Measurements from ENCODE around the gene DENND11.

DENND11 gene, protein sequence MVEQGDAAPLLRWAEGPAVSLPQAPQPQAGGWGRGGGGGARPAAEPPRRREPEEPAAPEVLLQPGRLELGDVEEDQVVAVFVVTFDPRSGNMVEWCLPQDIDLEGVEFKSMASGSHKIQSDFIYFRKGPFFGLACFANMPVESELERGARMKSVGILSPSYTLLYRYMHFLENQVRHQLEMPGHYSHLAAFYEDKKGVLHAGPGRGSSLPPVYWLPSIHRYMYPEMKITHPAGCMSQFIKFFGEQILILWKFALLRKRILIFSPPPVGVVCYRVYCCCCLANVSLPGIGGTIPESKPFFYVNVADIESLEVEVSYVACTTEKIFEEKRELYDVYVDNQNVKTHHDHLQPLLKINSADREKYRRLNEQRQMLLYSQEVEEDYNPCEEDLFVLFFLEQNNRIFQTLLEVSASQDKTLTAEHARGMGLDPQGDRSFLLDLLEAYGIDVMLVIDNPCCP

DNA sequence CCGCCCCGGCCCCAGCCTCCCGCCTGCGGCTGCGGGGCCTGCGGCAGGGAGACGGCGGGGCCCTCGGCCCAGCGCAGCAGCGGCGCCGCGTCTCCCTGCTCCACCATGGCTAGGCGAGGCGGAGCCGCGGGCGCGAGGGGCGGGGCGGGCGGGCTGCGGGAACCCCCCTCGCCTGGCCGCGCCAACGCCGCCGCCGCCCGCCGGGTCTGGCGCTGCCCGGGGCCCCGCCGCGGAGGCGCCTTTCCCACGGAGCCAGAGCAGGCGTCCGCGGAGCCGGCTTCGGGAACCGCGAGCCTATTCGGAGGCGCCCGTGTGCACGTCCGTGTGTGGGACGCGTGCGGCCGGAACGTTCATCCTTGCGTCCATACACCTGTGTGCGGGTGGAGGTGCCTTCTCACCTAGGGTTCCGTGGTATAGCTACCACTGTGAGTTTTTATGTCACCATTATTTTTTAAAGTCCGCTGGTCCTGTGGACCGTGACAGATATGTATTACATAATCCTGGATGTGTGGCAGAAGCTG, at the start of gene DENND11:
Gene DENND11, minus strand, starts transcription at position 120 of the 521 bp plus-strand sequence. Its CDS starts 13 bp downstream, at position 107.
- DNase-seq = peak; percentile 63

DNA sequence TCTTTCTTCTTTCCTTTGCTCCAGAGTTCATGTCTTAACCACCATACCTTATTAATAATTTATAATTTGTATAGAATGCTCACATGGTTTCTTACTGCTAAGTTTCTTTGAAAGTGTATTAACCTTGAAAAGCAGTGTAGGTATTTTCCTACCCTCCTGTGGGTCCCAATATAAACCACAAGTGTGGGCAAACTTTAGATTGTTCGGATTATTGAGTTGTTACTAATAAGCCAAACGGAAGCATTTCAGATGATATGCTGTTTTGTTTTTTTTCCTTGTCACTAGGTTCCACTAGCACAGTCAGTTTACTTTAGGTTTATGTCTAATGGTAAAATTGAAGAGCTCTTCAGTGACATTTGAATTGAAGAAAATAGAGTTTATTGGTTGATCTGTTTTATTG, 46.4 kb upstream of the DENND11 start:
- no peak for DNase-seq

DNA sequence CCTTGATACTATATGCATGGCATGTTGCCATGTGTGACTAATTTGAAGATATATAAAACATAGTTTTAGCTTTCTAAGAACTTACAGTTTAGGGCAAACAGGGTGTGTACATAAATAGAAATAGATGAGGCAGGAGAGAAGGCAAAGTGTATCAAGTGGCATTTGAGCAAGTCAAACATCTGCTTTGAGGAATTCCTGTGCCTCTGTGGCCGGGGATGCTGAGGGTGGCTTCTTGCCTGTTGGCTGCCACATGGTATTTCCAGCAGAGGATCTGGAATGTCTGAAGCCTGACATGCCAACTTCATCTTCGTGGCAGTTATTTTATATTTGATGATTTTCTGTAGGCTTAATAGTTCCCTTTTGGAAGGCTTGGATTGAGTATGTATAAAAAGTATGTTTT, 42.2 kb upstream of the DENND11 start:
- no peak for DNase-seq

DNA sequence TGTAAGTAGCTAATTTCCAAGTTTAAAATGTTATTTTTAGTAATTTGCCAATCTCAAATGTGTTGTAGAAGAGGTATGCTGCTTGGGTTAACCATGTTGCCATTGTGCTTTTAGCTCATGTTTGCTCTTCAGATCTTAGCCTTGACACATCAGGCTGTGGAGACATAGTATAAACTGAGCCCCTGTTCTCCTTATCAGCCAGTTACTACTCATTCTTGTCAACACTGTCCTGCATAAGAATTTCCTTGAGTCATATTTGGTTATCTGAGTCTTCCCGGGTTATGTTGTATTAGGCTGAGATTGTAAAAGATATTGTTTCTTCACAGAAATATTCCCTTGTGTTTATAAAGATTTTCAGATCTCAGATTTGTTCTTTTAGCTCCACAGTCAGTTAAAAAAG, 40.3 kb upstream of the DENND11 start:
- no peak for DNase-seq

DNA sequence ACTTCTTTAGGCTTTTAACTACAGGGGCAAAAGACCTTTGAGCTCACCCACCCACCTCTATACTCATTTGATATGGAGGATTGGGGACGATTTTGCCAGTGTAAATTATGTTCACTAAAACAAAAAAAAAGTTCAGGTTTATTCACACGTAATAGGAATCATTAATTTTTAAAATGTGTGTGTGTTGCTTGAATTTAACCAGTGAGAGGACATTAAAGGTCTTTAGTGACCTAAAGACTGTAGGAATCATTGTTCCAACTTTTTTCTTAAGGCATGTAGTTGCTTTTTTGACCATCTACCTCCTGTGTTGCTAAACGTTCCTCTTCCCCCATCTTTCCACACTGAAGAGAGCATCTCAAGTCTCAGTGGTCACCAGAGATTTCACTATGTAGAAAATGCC, 37.3 kb upstream of the DENND11 start:
- DNase-seq = no peak

DNA sequence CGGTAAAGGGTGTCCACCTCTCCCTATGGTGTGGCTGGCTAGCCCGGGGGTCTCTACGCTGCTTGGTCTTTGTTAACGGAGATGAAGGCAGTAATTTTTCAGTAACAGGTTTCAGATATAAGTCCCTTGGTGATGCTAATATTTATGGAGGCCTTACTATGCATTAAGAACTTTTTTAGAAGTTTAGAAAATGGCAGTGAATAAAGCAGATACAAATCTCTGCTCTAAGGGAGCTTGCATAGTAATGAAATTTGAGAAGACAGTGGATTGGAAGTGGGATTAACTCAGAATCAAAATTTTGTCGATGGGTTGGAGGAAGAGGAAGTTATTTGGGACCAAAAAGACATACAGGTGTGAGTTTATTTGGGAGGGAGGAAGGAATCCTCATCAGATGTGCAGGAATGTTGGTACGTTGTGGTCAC, 36.6 kb upstream of the DENND11 start:
- no peak for DNase-seq

DNA sequence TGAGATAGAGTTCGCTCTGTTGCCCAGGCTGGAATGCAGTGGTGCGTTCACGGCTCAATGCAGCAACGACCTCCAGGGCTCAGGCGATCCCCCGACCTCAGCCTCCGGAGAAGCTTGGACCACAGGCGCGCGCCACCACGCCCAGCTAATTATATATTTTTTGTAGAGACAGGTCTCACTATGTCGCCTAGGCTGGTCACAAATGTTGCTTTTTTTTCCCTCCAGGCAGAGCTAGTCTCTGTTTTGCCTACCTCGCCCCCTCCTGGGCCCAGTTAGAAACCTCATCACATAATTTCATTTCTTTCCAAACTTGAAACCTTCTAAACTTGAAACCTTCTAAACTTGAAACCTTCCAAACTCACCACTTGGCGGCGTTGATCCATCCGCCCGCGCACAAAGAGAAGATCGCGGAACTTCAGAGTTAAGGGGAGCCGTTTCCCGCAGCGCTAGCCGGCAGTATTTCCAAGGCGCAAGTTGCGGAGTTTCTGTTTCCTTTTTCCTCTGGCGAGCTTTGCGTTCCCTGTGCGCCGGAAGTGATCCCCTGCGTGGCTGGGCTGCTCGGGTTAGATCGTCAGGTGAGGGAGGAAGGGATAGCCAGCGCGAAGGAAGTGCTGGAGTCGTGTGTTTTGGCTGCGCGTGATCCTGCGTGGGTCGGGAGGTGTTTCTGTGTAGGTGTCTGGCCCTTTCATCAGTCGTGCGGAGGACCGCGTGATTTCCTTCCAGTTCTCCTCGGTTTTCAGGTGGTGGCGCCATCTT, 36.0 kb upstream of the DENND11 start, which contains the start of gene SSBP1:
Gene SSBP1, plus strand, starts transcription at position 523 of the 756 bp plus-strand sequence. CDS start 809 bp downstream, outside the sequence.
- DNase-seq = peak; percentile 89

DNA sequence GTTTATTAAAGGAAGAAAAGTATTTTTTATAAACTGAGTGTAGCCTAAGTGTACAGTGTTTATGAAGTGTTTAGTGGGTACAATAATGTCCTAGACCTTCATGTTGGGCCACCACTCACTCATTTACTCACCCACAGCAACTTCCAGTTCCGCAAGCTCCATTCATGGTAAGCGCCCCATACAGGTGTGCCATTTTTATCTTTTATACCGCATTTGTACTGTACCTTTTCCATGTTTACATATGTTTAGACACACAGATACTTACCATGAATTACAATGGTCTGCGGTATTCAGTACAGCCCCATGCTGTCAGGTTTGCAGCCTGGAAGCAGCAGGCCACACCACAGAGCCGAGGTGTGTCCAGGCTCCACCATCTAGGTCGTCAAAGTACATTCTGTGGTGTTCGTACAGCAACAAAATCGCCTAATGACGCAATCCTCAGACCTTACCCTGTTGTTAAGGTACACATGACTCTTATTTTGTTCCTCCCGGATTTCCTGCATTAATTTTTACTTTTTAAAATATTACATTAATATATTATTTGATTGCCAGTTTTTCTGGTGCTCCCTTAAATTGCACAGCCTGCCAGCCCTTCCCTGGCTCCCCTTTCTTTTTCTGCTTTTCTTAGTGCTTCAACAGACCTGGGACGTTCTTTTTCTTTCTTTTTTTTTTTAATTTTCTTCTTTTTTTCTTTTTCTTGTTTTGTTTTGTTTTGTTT, 35.3 kb upstream of the DENND11 start:
- DNase-seq = no peak

DNA sequence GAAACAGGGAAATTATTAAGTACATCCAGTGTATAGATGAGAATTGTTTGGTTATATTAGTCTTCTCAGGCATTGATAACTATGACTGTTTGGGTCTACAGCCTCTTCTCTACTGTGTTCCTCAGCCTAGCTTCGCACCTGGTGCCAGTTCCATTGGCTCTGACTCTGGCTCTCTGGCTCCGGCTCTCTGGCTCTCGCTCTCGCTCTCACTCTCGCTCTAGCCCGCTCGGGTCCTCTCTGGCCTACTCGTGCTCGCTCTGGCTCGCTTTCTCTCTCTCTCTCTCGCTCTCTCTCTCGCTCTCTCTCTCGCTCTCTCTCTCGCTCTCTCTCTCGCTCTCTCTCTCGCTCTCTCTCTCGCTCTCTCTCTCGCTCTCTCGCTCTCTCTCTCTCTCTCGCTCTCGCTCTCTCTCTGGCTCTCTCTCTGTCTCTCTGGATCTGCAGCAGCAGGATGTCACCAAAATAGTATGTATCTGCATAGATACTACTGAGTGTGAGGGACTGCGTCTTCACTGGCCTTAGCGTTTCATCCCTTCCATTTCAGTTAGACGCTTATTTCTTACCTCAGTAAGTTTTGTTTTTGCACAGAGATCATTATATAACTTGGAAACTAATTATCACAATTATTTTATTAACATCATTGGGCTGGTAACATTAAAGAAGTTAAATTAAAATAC, 29.6 kb upstream of the DENND11 start:
- DNase-seq = no peak

DNA sequence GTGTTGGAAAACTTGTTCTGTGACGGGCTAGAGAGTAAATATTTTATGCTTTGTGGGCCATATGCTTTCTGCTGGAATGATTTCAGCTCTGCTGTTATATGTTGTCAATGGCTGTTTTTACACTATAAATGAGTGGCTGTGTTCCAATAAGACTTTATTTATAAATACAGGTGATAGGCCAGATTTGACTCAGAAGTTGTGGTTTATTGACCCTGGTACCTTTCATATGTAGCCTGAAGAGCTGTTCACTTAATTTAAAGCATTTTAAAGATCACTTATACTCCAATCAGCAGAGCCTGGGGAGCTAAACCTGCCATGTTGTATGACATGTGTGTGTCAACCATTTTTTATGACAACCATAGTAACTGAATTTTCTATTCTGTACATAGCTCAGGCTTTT, 27.1 kb upstream of the DENND11 start:
- no peak for DNase-seq

DNA sequence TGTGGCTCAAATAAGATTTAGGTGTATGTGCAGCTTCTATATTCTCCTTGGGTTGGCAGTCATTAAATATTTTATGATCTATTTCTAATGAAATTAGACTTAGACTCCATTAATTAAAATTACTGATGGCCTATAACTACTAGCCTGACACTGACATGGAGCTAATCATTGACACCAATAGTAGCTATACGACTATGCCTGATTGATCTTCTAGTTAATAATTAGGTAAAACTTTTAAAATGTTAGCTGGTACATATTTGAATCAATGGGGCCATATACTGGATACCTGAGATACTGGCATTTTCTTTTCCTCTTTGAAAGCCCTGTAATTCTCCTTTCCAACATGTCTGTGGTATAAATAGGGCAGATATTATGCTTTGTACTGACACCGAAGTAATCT, 20.6 kb upstream of the DENND11 start:
- DNase-seq = no peak

DNA sequence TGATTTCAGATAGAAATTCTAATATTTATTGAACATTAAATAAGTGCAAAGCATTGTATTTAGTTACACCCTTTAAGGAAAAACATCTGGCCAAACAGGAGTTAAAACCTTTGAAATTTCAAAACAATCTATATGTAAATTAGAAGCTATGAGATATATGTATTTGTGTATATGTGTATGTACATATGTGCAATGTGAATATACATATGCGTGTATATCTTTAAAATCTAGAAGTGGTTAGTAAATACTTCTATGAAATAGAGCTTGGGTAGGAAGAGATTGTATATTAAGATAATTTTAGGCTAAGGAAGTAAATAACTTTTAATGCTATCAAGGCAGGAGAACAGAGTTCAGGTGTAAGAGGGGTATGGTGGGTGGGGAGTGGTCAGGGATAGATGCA, 15.5 kb upstream of the DENND11 start:
- no peak for DNase-seq

DNA sequence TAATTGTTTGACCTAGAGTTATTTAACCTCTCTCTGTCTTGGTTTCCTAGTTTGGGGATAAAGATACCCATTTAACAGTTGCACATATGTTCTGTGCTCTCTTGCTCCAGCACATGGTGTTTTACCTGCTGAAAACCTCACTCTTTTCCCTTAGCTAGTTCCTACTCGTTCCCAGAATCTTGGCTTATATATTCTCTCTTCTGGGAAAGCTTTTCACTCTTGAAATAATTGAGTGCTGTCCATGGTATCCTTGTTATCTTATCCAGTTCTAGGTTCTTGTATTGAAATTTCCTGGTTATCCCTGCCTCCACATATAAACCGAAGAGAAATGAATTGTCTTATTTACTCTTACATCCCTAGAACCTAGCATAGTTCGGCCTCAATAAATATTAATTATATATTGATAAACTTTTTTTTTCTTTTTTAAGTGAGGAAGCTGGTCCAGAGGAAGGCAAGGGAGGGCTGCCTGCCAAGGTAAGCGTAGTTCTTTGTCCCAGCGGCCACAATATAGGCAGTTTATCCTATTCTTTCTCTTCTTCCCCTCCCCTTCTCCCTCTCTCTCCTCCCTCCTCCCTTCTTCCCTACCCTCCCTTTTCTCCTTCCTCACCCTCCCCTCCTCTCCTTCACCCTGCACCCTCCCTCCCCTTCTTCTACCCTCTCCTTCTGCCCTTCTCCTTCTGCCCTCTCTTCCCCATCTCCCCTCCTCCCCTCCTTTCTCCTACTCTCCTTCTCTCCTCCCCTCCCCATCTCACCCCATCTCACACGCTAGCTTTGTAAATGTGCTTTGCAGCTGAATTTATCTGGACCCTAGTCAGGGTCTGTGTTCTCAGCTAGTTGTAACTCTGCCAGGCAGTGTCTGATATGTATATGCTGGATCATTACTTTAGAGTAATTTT, 14.1 kb upstream of the DENND11 start:
- DNase-seq = no peak

DNA sequence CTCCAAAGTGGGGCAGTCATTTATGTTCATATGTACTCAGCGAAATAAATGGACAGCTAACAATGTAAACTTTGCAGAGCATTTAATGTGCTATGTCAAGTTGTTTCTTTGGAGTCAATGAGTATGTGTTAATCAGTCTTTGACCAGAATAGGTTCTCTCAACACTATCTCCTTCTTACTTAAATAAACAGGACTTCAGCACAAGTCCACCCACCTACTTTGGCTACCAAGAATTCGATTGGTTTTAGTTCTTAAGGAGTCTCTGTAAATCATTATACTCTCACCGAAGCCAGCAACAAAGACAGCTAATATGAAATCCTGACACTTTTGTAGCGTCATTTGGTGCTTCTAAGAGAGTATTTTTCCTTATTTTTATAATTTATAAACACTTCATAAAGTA, 13.1 kb upstream of the DENND11 start:
- DNase-seq = no peak

DNA sequence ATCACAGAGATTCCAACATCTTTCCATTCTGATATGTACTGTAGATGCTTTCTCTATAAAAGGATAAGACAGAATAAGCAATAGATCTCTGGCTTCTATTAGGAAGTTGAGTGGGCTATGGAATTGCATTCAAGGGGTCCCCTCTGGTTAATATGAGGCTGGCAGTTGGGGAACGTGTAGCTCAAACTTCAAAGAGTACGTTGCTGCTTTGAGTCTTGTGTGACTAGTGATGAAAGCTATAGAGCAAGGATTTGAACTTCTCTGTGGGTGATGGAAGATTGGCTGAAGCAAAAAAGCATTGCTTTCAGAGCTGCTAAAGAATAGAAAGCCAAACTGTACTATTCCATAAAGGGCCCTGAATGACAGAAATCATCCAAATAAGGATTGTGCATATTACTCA, 12.6 kb upstream of the DENND11 start:
- no peak for DNase-seq

DNA sequence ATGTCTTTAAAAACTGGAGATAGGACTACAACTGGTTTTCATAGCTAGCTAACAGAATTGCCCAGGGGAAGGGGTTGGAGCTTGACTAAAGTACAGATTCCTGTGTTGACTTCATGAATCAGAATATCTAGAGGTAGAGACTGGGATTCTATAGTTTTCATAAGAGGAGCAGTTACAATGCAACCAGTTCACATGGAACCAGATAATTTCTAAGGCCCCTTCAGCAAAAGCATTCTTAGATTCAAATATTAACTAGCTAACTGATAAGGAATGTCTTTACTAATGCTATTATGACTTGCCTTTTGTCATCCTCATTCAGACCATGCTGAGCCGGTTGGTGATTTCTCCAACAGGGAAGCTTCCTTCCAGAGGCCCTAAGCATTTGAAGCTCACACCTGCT, 11.9 kb upstream of the DENND11 start:
- DNase-seq = no peak

DNA sequence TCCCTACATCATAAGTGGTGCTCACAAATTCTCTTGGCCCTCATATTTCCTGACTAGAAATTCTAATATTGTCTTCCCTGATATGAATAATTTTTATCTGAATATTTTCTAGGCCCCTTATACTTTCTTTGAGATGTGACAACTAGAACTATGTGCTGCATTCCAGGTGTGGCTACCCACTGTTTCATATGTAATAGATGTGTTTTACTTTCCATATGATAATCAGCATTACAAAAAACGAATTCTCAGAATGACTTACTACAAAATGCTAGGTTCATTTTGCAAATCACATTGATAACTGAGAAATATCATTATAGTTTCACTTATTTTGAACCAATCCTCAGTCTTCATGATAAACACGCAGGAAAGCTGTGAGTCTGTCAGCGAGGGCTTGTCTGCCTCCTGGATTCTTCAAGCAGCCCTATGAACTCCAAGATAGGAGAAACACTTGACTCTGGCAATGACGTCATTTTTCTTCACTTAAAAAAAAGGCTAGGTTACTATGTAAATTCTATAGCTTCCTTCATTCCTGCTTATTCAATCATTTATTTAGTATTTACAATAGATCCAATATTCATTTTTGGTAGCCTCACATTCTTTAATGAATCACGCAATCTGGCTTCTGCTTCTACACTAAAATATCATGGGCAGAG, 10.8 kb upstream of the DENND11 start:
- no peak for DNase-seq

DNA sequence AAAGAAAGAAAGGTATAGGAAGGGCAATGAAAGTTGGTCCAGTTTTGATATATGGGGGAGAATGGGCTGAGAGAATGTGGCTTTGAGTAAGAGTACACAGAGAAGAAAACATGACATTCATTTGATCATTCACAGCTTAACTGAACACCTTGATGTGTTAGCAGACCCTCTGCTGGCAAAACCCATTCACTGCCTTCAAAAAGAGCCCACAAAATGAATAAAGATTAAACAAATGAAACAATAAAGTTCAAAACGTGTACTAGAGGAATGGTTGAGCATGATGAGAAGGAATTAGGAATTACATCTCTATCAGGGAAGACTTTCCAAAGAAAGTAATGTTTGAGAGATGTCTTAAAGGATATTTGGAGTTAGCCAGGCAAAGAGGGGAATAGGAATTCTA, 8.3 kb upstream of the DENND11 start:
- DNase-seq = no peak

DNA sequence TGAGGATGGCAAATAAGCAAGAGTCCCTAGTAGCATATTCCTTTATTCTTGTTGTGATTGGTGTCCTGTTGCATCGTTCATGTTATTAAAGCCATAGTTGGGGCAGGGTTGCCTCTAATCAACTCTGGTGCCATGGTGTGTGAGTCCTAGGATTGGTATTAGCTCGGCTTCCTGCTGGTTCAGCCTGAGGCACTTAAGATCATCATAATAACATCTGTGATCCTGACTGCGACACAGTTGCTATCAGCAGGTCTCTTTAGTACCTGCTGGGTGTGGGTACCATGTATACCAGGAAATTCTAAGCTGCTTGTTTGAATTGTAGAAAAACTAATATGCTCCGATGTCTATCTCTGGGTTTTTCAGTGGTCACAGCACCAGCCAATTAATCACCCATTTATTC, 7.8 kb upstream of the DENND11 start:
- no peak for DNase-seq

DNA sequence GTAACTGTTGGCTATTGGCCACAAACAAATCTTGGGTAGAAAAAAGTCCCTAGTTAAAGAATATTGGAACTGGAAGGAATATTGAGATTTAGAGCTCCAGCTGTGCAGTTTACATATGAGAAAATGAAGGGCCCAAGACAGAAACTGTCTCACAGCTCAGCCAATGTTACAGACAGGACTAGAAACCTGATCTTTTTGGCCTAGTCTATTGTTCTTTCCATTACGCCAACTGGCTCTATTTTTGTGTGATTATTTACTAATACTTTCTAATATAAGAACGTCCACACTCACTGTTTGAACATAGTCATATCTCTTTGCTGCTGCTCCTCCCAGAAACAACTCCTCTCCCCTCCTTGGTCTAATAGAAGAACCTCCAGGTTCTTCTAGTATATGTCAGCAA, 7.4 kb upstream of the DENND11 start:
- no peak for DNase-seq

DNA sequence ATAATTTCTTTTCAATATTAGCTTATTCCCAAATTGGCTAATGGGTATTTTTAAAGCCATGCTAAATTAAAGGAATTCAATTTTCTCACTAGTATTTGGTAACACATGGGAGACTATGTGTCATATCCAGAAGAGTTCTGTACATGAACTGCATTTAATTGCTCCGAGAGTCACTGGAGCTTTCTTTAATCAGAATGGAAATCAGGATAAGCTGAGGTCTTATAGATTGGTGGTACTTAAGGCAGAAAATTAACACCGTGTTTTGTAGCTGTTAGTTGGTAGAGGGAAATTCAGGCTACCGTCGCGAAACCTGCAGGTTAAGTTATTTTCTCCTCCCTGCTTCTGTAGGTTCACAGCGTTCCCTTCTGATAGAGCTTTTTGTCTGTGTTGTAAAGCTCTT, 6.4 kb upstream of the DENND11 start, which contains the start of gene WEE2:
Gene WEE2, plus strand, starts transcription at position 3 of the 400 bp plus-strand sequence. CDS start 406 bp downstream, outside the sequence.
- DNase-seq = no peak
